HCT116 (cell line): ENCODE data around the gene VSNL1. TPM values are rescaled to one million over a fixed set of nuclear protein-coding genes. Genes with fewer than 3 reads are reported as not detected.
A peak's percentile ranks its signal among the peaks of the same experiment; 100 is the strongest.

Experiments used
- ATAC-seq: fragments of 200-7000 bp; cut with Tn5 transposase; 2 replicates; pipeline ENCODE4 v1.9.1; 2020; ENCODE audit warnings: mild to moderate bottlenecking, moderate library complexity
- BruUV-seq: library from RNA; stranded (reverse); fragments of 400-500 nt; replicated peaks from 2 replicates; lab custom pipeline; 2021; lab: Mats Ljungman, UMichigan
- CTCF ChIA-PET: fragments of 300-600 bp; sonication (Branson Sonifier 250); formaldehyde crosslinking; loops from one replicate; lab custom pipeline; 2021; ENCODE audit warnings: antibody characterized with exemption; lab: Charles Lee
- POLR2A ChIA-PET: fragments of 300-600, 350-600 bp; sonication (Branson Sonifier 250); formaldehyde crosslinking; loops from one replicate; lab custom pipeline; 2021; ENCODE audit warnings: antibody characterized with exemption; lab: Charles Lee
- RAD21 ChIA-PET, 2 experiments: fragments of 300-600 bp; sonication (Branson Sonifier 250); formaldehyde crosslinking; loops; one replicate each; lab custom pipeline; 2023; ENCODE audit warnings: low total read pairs in 2 of 2; ENCODE audit not compliant: uncharacterized antibody in 2 of 2, unreplicated experiment in 2 of 2, low non-redundant PET in 1 of 2; lab: Charles Lee
- DNase-seq: peaks from one replicate; pipeline ENCODE4 v3.0.0-alpha.2; 2010; ENCODE audit warnings: low read depth, low spot score
- H2AFZ ChIP-seq: fragments of 200-600 bp; shearing (Covaris generic), sonication (generic); 2 replicates; pipeline ENCODE4 v1.6.1; 2017; ENCODE audit warnings: low read depth, mixed run types, mixed read lengths, antibody characterized with exemption, low read length; ENCODE audit not compliant: poor library complexity, severe bottlenecking
- H3K27ac ChIP-seq: 2 replicates; pipeline ENCODE4 v1.5.1; 2012; ENCODE audit warnings: low read depth, low read length
- H3K27me3 ChIP-seq: fragments of 200-600 bp; sonication (generic); 2 replicates; pipeline ENCODE4 v1.6.1; 2016; ENCODE audit warnings: mixed run types, low read length, mixed read lengths; ENCODE audit not compliant: insufficient read depth
- H3K36me3 ChIP-seq, 2 experiments: fragments of 200-500 bp in 1 of 2; fragments of 200-600 bp in 1 of 2; sonication (Bioruptor generic) in 1 of 2; sonication (generic) in 1 of 2; 2 replicates each; pipeline versions ENCODE4 v1.5.1 to v1.6.1; 2014 to 2016; ENCODE audit warnings: low read length in 2 of 2, inconsistent platforms in 1 of 2, mixed read lengths in 1 of 2, mixed run types in 1 of 2; ENCODE audit not compliant: insufficient read depth in 2 of 2, control insufficient read depth in 1 of 2
- H3K4me1 ChIP-seq, 2 experiments: fragments of 200-600 bp in 1 of 2; sonication (generic) in 1 of 2; 2 replicates each; pipeline versions ENCODE4 v1.5.1 to v1.6.1; 2012 to 2017; ENCODE audit warnings: low read length in 2 of 2, inconsistent platforms in 1 of 2, mild to moderate bottlenecking in 1 of 2, mixed read lengths in 1 of 2, mixed run types in 1 of 2, moderate library complexity in 1 of 2; ENCODE audit not compliant: insufficient read depth in 2 of 2, control insufficient read depth in 1 of 2
- H3K4me2 ChIP-seq: fragments of 200-600 bp; sonication (generic); 2 replicates; pipeline ENCODE4 v1.6.1; 2017; ENCODE audit warnings: mixed run types, low read length, mixed read lengths
- H3K4me3 ChIP-seq, 2 experiments: fragments of 200-600 bp in 1 of 2; sonication (generic) in 1 of 2; replicated peaks in 1 of 2; 2 replicates each; pipeline ENCODE4 v1.5.1; 2011 to 2016; ENCODE audit warnings: low read length in 2 of 2, control low read depth in 1 of 2, low read depth in 1 of 2, mild to moderate bottlenecking in 1 of 2, mixed read lengths in 1 of 2, mixed run types in 1 of 2
- H3K79me2 ChIP-seq: fragments of 200-600 bp; sonication (generic); 2 replicates; pipeline ENCODE4 v1.6.1; 2017; ENCODE audit warnings: mild to moderate bottlenecking, mixed run types, low read length, moderate library complexity, mixed read lengths; ENCODE audit not compliant: insufficient read depth
- H3K9ac ChIP-seq: fragments of 200-600 bp; sonication (generic); 2 replicates; pipeline ENCODE4 v1.6.1; 2016; ENCODE audit warnings: low read length, mixed read lengths
- H3K9me2 ChIP-seq: fragments of 200-600 bp; sonication (generic), shearing (Covaris generic); 2 replicates; pipeline ENCODE4 v1.6.1; 2017; ENCODE audit warnings: mixed run types, mild to moderate bottlenecking, moderate library complexity; ENCODE audit not compliant: insufficient read depth
- H3K9me3 ChIP-seq, 2 experiments: fragments of 200-500 bp in 1 of 2; fragments of 200-600 bp in 1 of 2; sonication (Bioruptor generic) in 1 of 2; sonication (generic) in 1 of 2; 2 replicates each; pipeline ENCODE4 v1.6.1; 2014 to 2017; ENCODE audit warnings: low read length in 2 of 2, mixed read lengths in 2 of 2, inconsistent platforms in 1 of 2, low read depth in 1 of 2, mild to moderate bottlenecking in 1 of 2, mixed run types in 1 of 2, moderate library complexity in 1 of 2; ENCODE audit not compliant: control insufficient read depth in 1 of 2, insufficient read depth in 1 of 2
- H4K20me1 ChIP-seq: fragments of 200-600 bp; sonication (generic), shearing (Covaris generic); 2 replicates; pipeline ENCODE4 v1.6.1; 2017; ENCODE audit warnings: mixed run types, mild to moderate bottlenecking, moderate library complexity; ENCODE audit not compliant: insufficient read depth
- JUND ChIP-seq: IDR thresholded peaks from 2 replicates; pipeline ENCODE4 v1.6.1; 2012
- MAX ChIP-seq: IDR thresholded peaks from 2 replicates; pipeline ENCODE4 v1.6.1; 2012
- POLR2AphosphoS5 ChIP-seq: IDR thresholded peaks from 2 replicates; pipeline ENCODE4 v1.6.1; 2011; ENCODE audit warnings: mild to moderate bottlenecking, low read depth, low read length, moderate library complexity
- intact Hi-C: fragments of 100-400 bp; cut with micrococcal nuclease; formaldehyde crosslinking; loops from 2 replicates; pipeline ENCODE4 v1.10.0; 2022
- total RNA-seq: library from RNA; stranded (reverse); gene quantifications from one replicate; pipeline ENCODE4 v1.2.1, GENCODE V29; 2021; ENCODE audit not compliant: unreplicated experiment

VSNL1 gene
- total RNA-seq, 1 experiment from 2014 or later: 4.6 TPM

DNA sequence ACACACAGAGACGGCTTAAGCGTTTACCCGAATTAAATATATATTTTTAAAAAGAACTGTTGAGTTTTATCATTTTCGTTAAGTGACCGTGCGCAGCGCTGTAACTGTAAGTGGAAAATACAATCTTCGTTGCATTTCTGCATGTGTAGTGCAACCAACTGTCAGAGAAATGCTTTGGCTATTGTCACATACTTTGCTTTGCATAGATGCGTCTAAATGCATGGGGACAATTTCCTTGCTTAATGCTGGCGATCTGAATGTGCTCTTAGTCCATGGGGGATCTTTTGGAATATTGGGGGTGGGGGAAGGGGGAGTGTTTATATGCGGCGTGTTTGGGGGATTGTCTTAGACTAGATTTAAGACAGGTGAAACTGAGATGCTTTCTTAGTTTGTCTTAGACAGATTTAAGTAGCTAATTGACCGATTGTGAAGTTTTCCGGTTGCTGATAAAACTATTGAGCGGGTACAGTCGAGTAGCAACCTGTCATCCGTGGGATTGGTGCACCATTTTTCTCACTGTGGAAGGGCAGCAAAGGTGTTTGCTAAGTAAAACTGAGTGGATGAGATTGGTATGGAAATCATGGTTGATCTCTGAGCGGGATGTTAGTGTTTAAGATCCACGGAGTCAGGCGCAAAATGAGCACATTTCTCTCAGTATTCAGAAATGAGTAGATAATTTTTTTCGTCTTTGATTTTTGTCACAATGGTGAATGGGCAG, 476 bp downstream of the VSNL1 start:
- BruUV-seq: TSS peak; percentile 57

DNA sequence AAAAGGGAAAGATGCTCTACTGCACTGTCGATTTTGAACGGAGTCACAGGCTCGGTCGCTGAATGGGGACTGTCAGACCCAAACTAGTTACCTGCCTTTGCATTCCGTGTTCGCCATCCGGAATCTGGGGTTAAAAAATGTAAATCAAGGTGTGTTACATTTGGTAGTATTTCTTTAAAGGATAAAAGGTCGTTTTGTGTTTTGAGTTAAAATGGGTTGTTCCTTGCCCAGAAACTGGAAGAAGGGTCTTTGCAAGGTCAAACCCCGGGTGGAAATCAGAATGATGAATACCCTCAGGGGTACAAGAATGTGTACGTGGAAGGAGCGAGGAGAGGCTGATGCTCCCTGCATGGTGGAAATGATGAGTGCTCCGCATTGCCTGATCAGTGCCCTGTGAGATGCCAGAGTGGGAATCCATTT, 1.0 kb downstream of the VSNL1 start:
- TF ChIP-seq POLR2AphosphoS5 (no peak), MAX (no peak)
- Histone ChIP-seq H3K27ac (no peak overlapping the region), H3K9me2 (no peaks in the 10 kb centered on the region), H3K4me1 (peaks cover 10 to 57% of the 10 kb centered on the region in 2 experiments; a peak in 3 of 4 replicates), H3K9me3 (no peaks in the 10 kb centered on the region), H3K79me2 (no peaks in the 10 kb centered on the region), H3K4me3 (peak overlapping the region; percentile 47 to 65), H3K9ac (peak overlapping the region; percentile 68; the same call in 1 of the 2 replicates), H4K20me1 (no peaks in the 10 kb centered on the region), H3K27me3 (no peaks in the 10 kb centered on the region), H3K4me2 (peak overlapping the region; percentile 82), H3K36me3 (no peaks in the 10 kb centered on the region), H2AFZ (no peak overlapping the region)
- POLR2A ChIA-PET: interaction anchor here (1.6 kb wide), 1 partner anchor 48 kb away, joined by 6 read pairs; no protein-coding TSS in a partner anchor
- CTCF ChIA-PET: no interaction called here
- intact Hi-C loops: loop anchor here (2.0 kb wide), 1 partner anchor 105 kb away; no protein-coding TSS in a partner anchor
- ATAC-seq (no peak), DNase-seq (no peak)
- RAD21 ChIA-PET: no interaction called here
- no TSS peak for BruUV-seq

More for the DNA sequence above, 476 bp downstream of the VSNL1 start:
- peak overlapping the region; percentile 68 for H3K9ac ChIP-seq
- DNase-seq: no peak
- ChIA-PET RAD21 (interaction anchor here in 1 of 2 experiments (1.3 kb wide), 1 partner anchor 38 kb away, joined by 6 read pairs; no protein-coding TSS in a partner anchor), CTCF (interaction anchor here (1.8 kb wide), 1 partner anchor 130 kb away, joined by 6 read pairs; no protein-coding TSS in a partner anchor)
- H3K36me3 ChIP-seq: no peaks in the 10 kb centered on the region
- ATAC-seq: no peak
- peak overlapping the region; percentile 82 for H3K4me2 ChIP-seq
- H3K4me1 ChIP-seq: peaks cover 10 to 57% of the 10 kb centered on the region in 2 experiments; a peak in 3 of 4 replicates
- no peak for TF ChIP-seq JUND
- TF ChIP-seq, all 23 proteins: peak for 0
- Histone ChIP-seq H3K79me2 (no peaks in the 10 kb centered on the region), H3K9me3 (no peaks in the 10 kb centered on the region), H3K27me3 (no peaks in the 10 kb centered on the region), H3K9me2 (no peaks in the 10 kb centered on the region), H3K4me3 (peak overlapping the region; percentile 47 to 65), H2AFZ (peak overlapping the region; percentile 92), H4K20me1 (no peaks in the 10 kb centered on the region), H3K27ac (peak overlapping the region; percentile 58; the same call in 1 of the 2 replicates)
- intact Hi-C loops: loop anchor here (2.0 kb wide), 1 partner anchor 106 kb away; no protein-coding TSS in a partner anchor
- POLR2A ChIA-PET: interaction anchor here (0.7 to 1.6 kb wide), 5 partner anchors 8 to 49 kb away, joined by 3 to 7 read pairs (median 4); no protein-coding TSS in a partner anchor
